GM18861 (cell line): ENCODE data around the gene SKA2.
"Not testable (repeated sequence)": the region's sequence is repeated elsewhere in the genome, so short reads cannot be mapped to it uniquely, and the experiment has no call there.

Experiments used
- ATAC-seq: cut with Tn5 transposase; IDR thresholded peaks from one replicate; pipeline ENCODE4 v1.9.1; 2021; ENCODE audit not compliant: unreplicated experiment

The SKA2 gene

GRCh38 chr17:59154721-59155438 is at the start of gene SKA2:
Gene SKA2, minus strand, starts transcription at chr17:59155186. Its CDS starts 23 bp downstream, at chr17:59155163.
- peak; percentile 62 for ATAC-seq

- ATAC-seq, result no peak
These were observed 47.3 kb upstream of the SKA2 start for GRCh38 chr17:59202320-59202719.

- ATAC-seq, result no peak
These were observed 44.4 kb upstream of the SKA2 start for GRCh38 chr17:59199398-59199797.

GRCh38 chr17:59193336-59193862 is 38.4 kb upstream of the SKA2 start:
- no peak for ATAC-seq

- no peak for ATAC-seq
These were observed 35.8 kb upstream of the SKA2 start for GRCh38 chr17:59190806-59191205.

GRCh38 chr17:59186850-59187249 is 31.9 kb upstream of the SKA2 start:
- no peak for ATAC-seq

GRCh38 chr17:59185997-59186396 is 31.0 kb upstream of the SKA2 start:
- ATAC-seq, result no peak

- ATAC-seq, result no peak
These were observed 26.5 kb upstream of the SKA2 start for GRCh38 chr17:59181481-59181880.

GRCh38 chr17:59180626-59181025 is 25.6 kb upstream of the SKA2 start:
- no peak for ATAC-seq

- not testable (repeated sequence) for ATAC-seq
These were observed 24.6 kb upstream of the SKA2 start for GRCh38 chr17:59179601-59180000.

- no peak for ATAC-seq
These were observed 23.4 kb upstream of the SKA2 start for GRCh38 chr17:59178266-59178985.

GRCh38 chr17:59175076-59175475 is 20.1 kb upstream of the SKA2 start:
- no peak for ATAC-seq

- no peak for ATAC-seq
These were observed 19.7 kb upstream of the SKA2 start for GRCh38 chr17:59174671-59175070.

GRCh38 chr17:59172436-59173004 is 17.5 kb upstream of the SKA2 start:
- ATAC-seq, result no peak

- no peak for ATAC-seq
These were observed 12.6 kb upstream of the SKA2 start for GRCh38 chr17:59167571-59168001.

- no peak for ATAC-seq
These were observed 11.0 kb upstream of the SKA2 start for GRCh38 chr17:59165933-59166342.

GRCh38 chr17:59161477-59161876 is 6.5 kb upstream of the SKA2 start:
- no peak for ATAC-seq

GRCh38 chr17:59160157-59161025 is 5.4 kb upstream of the SKA2 start:
- no peak for ATAC-seq

GRCh38 chr17:59155439-59156177 is 622 bp upstream of the SKA2 start, which contains the start of gene PRR11:
Gene PRR11, plus strand, starts transcription at chr17:59155746. Its CDS starts 14,007 bp downstream, at chr17:59169753.
- ATAC-seq, result peak; percentile 85

- no peak for ATAC-seq
These were observed 680 bp downstream of the SKA2 start for GRCh38 chr17:59154292-59154720.
